Measurements from ENCODE around the gene TRAPPC13.

Gene TRAPPC13

GRCh38 chr5:65693121-65693520 lies 68.3 kb downstream of the TRAPPC13 start:
- no peak for DNase-seq

DNA sequence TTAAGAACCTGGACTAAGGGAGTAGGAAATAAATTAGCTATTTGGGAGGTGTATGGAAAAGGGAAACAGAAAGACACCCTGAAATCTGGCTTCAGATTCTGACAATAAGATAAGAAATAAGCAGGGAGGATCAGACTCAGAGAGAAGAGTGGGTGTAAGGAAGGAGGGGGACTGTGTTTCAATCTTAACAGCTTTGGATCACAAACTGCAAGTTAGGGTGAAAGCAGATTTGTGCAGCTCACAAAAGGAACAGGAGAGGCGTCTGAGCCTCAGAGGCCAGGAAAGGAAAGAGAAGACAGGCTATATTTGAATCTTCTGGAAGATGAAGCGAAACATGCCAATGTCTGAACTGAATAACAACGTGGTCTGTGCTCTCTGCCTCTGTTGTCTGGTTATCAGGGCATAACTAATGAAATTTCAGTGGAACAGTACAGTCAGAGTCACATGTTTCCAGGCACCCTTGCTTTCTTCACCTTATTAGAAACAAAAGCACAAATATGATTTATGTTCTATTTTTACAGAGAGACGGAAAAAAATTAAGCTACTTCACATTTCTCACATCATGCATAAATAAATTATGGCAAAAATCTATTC lies 70.4 kb downstream of the TRAPPC13 start:
- DNase-seq: no peak

GRCh38 chr5:65695896-65696295 lies 71.1 kb downstream of the TRAPPC13 start:
- no peak for DNase-seq

GRCh38 chr5:65696892-65697291 lies 72.1 kb downstream of the TRAPPC13 start:
- DNase-seq: no peak

DNA sequence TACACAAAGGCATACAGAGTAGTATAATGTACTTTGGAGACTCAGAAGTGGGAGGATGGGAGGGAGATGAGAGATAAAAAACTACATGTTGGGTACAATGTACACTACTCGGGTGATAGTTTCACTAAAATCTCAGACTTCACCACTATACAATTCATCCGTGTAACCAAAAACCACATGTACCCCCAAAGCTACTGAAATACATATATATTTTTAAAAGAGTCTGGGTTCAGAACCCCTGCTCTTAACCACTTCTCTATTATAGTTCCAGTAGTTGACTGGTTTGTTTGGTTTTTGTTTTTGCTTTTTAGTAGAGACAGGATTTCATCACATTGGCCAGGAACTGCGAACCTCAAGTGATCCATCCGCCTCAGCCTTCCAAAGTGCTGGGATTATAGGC lies 74.5 kb downstream of the TRAPPC13 start:
- no peak for DNase-seq

DNA sequence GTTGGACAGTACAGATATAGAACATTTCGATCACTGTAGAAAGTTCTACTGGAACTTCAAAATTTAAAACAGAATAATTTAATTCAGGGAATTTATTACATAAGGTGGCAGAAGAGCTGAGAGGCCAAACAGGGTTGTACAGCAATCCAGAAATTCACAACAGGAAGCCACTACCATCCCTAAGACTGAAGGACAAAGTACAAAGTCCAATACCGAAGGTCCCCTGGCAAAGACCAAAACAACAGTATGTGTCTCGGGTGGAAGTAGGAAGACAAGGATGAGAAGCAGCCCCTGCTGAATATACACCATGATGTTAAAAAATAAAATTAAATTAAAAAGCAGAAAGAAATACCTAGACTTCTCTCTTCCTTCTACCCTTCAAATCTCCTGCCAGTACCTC lies 77.2 kb downstream of the TRAPPC13 start:
- no peak for DNase-seq

- no peak for DNase-seq
Measured at GRCh38 chr5:65704621-65705239, 79.9 kb downstream of the TRAPPC13 start.

GRCh38 chr5:65707663-65708062 lies 82.8 kb downstream of the TRAPPC13 start:
- no peak for DNase-seq

- no peak for DNase-seq
Measured at GRCh38 chr5:65708145-65708544, 83.3 kb downstream of the TRAPPC13 start.
